Activated CD4-positive, CD25-positive, alpha-beta regulatory T cell treated with anti-CD3 and anti-CD28 coated beads, Interleukin-2, amount 50 U/mL, for 72 hours (primary cell): Measurements from ENCODE around the gene KRIT1.

Experiments used
- DNase-seq: peaks from one replicate; pipeline ENCODE4 v3.0.0; 2021

KRIT1 gene

DNA sequence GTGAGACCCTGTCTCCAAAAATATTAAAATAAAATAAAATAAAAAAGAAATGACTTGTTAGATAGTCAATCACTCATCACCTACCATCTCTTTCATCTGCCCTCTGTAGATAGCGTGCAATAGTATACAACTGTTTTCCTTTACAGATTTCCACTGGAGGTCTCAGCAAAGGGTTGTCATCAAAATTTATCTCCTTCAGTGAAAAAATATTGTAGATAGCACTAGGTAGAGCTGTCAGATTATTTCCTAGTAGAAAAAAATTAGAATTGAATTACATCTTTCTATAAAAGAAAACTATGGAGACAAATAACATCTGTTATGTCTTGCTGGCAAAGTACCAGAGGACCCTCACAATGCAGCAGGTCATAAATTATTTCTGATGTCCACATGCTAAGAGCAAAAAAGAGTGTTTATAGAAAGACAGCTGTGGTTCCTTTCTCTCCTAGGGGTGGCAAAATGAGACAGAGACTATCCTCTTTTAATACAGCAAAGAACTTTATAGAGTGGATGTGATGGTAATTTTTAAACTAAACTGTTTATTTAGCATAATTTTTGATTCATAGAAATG, 95.2 kb downstream of the KRIT1 start:
- no peak for DNase-seq

DNA sequence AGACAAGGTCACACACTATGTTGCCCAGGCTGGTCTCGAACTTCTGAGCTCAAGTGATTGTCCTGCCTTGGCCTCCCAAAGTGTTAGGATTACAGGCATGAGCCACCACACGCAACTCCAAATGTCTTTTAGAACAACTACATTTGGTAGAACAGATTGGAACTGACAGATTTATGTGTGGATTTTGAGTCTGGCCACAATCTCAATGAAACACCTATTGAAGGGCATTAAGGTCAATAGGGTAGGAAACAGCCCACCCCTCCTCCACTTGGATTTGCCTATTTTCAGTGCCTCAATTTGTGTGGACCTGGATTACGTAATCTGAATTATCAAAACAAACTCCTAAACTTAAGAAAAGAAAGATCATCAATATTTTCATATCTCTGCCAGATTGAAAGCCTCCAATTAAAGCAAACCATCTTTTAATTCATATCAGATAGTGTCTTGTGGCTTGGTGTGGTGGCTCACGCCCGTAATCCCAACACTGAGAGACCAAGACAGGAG, 95.9 kb downstream of the KRIT1 start:
- DNase-seq = no peak
